GM12865 (cell line): Measurements from ENCODE around the gene SLC16A7.
A peak's percentile ranks its signal among the peaks of the same experiment; 100 is the strongest.

Experiments
- DNase-seq: peaks from one replicate; pipeline ENCODE4 v3.0.0; 2010; ENCODE audit warnings: low read depth
- H3K4me3 ChIP-seq: 2 replicates; pipeline ENCODE4 v1.5.1; 2011; ENCODE audit warnings: mild to moderate bottlenecking, low read depth, low read length, control low read depth
- CTCF ChIP-seq: IDR thresholded peaks from 2 replicates; pipeline ENCODE4 v1.5.1; 2011; ENCODE audit warnings: low read length, control low read depth, low read depth, inconsistent platforms; ENCODE audit not compliant: insufficient read depth; ENCODE audit errors: missing control alignments

SLC16A7 gene

DNA sequence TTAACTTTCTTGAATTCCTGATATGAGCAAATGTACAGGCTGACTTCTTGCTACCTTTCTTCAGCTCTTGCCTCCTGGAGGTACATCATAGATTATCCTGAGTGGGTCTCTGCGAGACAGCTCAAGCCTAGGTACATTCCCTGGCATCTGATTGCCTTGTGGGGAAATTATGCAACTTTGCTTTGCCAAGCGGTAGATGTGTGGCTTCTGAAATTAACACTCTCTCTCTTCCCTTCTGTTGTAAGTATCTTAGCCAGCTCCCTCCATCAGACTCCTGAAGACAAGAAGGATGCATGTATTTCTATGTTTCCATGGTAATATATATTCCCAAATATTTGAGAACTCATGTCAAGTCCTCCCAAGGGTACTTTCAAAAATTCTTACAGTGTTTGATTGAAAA is 16.2 kb upstream of the SLC16A7 start:
- TF ChIP-seq CTCF: no peak
- no peak for DNase-seq
- H3K4me3 ChIP-seq: no peak overlapping the region

GRCh38 chr12:59580050-59580449 is 15.8 kb upstream of the SLC16A7 start:
- no peak for TF ChIP-seq CTCF
- no peak overlapping the region for H3K4me3 ChIP-seq
- DNase-seq: no peak

DNA sequence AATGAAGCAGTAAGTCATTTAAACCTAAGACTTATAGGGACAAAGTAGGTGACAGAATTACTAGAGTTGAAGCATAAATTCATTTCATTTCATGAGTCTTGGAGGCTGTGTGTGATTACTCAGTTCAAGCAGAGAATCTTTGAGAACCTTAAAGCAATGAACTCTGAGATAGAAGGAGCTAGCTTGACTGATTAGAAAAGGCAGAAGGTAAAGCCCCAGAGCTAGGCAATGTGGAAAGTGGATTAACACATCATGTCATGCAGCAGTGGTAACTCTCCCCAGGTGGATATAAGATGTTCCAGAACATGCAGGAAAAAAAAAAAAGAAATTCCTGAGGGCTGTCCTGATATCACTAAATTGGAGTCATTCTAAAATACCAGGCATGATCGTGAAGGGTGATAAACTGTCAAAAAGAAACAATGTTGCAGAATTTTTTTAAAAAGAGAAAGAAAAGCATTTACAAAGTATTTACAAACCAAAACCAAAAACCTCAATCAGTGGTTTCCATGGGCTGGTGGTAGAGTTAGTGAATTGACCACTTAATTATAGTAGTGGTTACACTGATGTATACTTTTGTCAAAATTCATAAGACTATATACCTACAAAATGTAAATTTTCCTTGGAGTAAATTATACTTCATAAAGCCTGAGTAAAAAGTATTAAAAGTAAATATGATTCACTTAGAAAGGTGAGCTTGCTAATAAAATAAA is 12.7 kb upstream of the SLC16A7 start:
- no peak for TF ChIP-seq CTCF
- DNase-seq: no peak
- no peak overlapping the region for H3K4me3 ChIP-seq

DNA sequence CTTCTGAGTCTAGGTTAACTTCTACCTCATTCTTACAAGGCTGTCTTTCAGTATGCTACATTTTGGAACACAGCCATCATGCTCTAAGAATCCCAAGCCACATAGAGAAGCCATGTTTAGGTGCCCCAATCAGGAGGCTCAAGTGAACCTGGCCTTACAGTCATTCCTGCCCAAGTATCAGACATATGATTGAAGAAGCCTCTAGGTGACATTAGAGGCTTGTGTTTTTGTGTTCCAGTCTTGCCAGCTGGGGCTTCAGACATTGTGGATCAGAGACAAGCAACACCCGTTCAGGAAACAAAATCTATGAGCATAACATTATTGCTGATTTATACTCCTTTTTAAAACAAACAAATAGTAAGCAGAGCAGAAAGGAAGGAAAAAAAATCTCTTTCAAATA is 8.1 kb upstream of the SLC16A7 start:
- TF ChIP-seq CTCF: no peak
- no peak overlapping the region for H3K4me3 ChIP-seq
- no peak for DNase-seq

- H3K4me3 ChIP-seq: no peak overlapping the region
- no peak for DNase-seq
- no peak for TF ChIP-seq CTCF
These were observed 2.1 kb upstream of the SLC16A7 start for GRCh38 chr12:59593761-59594160.

- TF ChIP-seq CTCF: no peak
- DNase-seq: peak; percentile 4
These were observed 807 bp upstream of the SLC16A7 start for GRCh38 chr12:59594943-59595500.

DNA sequence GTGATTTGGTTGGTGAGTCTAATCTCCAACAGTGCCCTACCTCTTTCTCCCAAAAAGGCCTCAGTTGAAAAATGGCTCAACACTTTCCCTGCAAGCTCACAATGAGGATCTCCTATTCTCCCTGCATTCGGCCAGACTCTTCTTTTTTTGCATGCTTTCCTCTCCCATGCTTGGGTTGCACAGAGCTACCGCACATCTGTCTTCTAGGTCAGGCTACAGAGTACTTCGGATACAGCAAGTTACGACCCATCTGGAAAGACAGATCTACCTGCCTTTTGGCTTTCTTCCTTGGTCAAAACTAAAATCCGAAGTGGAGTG is 305 bp upstream of the SLC16A7 start:
- TF ChIP-seq CTCF: no peak
- DNase-seq: no peak
- peak overlapping the region; percentile 73 for H3K4me3 ChIP-seq

More at GRCh38 chr12:59594943-59595500, 807 bp upstream of the SLC16A7 start:
- peak overlapping the region; percentile 73 for H3K4me3 ChIP-seq
